ENCODE measurements around the gene AP1S3.

Gene AP1S3

DNA sequence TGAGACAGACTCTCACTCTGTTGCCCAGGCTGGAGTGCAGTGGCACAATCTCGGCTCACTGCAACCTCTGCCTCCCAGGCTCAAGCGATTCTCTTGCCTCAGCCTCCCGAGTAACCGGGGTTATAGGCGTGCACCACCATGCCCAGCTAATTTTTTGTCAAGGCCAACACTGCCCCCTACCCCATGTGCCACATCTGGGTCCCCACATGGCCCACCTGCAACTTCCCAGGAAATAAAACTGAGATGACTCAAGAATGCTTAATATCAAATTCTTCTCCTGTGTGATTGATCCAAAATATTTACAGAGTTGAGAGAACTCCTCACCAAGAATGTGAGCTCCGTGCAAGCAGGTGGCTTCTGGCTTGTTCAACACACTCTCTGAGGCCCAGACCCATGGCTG is 9.1 kb downstream of the AP1S3 start:
- TF ChIP-seq, protein P1, sequence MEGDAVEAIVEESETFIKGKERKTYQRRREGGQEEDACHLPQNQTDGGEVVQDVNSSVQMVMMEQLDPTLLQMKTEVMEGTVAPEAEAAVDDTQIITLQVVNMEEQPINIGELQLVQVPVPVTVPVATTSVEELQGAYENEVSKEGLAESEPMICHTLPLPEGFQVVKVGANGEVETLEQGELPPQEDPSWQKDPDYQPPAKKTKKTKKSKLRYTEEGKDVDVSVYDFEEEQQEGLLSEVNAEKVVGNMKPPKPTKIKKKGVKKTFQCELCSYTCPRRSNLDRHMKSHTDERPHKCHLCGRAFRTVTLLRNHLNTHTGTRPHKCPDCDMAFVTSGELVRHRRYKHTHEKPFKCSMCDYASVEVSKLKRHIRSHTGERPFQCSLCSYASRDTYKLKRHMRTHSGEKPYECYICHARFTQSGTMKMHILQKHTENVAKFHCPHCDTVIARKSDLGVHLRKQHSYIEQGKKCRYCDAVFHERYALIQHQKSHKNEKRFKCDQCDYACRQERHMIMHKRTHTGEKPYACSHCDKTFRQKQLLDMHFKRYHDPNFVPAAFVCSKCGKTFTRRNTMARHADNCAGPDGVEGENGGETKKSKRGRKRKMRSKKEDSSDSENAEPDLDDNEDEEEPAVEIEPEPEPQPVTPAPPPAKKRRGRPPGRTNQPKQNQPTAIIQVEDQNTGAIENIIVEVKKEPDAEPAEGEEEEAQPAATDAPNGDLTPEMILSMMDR (IDR thresholded peaks at IDR 0.05; ENCODE audit: low read depth, low read length) = no peak
- H3K4me1 ChIP-seq = no peaks in the 10 kb centered on the region
- no peak for DNase-seq
- no peaks in the 10 kb centered on the region for H3K27me3 ChIP-seq
- H3K4me3 ChIP-seq (ENCODE audit: low read depth, low read length) = no peak overlapping the region
- no peaks in the 10 kb centered on the region for H3K9me3 ChIP-seq
- no peaks in the 10 kb centered on the region for H3K36me3 ChIP-seq

DNA sequence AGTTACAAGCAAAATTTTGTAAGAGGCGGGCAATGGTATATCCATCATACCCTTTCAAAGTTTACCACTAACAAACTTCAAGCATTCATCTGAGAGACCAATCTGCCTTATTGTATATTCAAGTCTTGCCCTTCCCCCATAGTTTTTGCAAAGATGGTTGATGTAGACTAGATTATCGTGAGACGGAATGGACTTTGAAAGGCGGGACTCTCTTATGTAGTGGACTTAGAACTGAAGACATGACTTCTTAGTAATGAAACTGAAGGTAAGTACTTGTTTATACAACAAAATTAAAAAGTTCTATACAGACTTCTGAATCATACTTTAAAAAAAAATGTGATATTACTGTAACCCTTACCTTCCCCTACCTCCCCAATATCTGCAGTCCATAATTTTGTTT is 10.4 kb downstream of the AP1S3 start:
- Histone ChIP-seq H3K36me3 (no peaks in the 10 kb centered on the region), H3K4me1 (no peaks in the 10 kb centered on the region), H3K9me3 (no peaks in the 10 kb centered on the region), H3K4me3 (ENCODE audit: low read depth, low read length) (no peak overlapping the region), H3K27me3 (no peaks in the 10 kb centered on the region)
- TF ChIP-seq, protein P1 (IDR thresholded peaks at IDR 0.05; ENCODE audit: low read depth, low read length) = no peak
- no peak for DNase-seq

DNA sequence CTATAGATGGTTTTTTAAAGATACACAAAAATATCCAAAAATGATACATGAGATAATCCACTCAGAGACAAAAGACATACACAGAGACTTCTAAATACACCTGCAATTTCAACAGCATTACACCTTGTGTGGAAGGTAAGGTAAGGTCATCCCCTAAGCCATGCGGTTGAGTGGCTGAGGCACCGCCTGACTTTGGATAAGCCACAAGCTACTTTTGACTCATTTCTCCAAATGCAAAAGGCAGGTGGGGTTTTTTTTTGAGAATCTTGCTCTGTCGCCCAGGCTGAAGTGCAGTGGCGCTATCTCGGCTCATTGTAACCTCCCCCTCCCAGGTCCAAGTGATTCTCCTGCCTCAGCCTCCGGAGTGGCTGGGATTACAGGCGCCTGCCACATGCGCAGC is 13.1 kb downstream of the AP1S3 start:
- H3K36me3 ChIP-seq = no peaks in the 10 kb centered on the region
- no peaks in the 10 kb centered on the region for H3K9me3 ChIP-seq
- H3K27me3 ChIP-seq = no peaks in the 10 kb centered on the region
- no peak for DNase-seq
- H3K4me1 ChIP-seq = no peaks in the 10 kb centered on the region
- H3K4me3 ChIP-seq (ENCODE audit: low read depth, low read length) = no peak overlapping the region
- TF ChIP-seq, protein P1 (IDR thresholded peaks at IDR 0.05; ENCODE audit: low read depth, low read length) = no peak

DNA sequence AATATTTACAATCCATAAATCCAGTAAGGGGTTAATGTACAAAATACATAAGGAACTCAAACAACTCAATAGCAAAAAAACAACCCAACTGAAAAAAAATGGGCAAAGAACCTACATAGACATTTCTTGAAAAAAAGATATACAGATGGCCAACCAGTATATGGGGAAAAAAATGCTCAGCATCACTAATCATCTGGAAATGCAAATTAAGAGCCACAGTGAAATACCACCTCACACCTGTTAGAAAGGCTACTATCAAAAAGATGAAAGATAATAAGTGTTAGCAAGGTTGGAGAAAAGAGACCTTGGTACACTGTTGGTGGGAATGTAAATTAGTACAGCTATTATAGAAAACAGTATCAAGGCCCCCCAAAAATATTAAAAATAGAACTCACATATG is 14.6 kb downstream of the AP1S3 start:
- no peaks in the 10 kb centered on the region for H3K9me3 ChIP-seq
- no peak for DNase-seq
- H3K27me3 ChIP-seq = no peaks in the 10 kb centered on the region
- no peaks in the 10 kb centered on the region for H3K4me1 ChIP-seq
- no peaks in the 10 kb centered on the region for H3K36me3 ChIP-seq
- no peak overlapping the region for H3K4me3 ChIP-seq (ENCODE audit: low read depth, low read length)
- TF ChIP-seq, protein P1 (IDR thresholded peaks at IDR 0.05; ENCODE audit: low read depth, low read length) = no peak

DNA sequence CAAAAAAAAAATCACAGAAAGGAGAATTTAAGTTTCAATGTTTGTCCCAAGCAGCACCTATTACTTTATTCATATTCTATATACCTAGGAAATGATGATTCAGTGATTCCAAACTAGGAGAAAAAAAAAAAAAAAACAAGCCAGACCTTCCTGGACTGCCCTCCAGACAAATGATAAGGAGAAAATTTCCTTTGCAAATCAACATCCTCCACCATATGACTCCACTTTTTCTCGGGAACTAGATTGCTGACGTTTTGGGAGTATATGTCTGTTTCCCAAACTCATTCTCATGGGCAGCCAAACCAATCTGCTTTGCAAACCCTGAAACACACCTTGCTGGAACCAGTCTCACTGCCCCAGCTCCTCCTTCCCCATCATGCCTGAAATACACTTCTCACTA is 16.8 kb downstream of the AP1S3 start:
- H3K4me3 ChIP-seq (ENCODE audit: low read depth, low read length) = no peak overlapping the region
- no peak for DNase-seq
- H3K9me3 ChIP-seq = no peaks in the 10 kb centered on the region
- no peaks in the 10 kb centered on the region for H3K36me3 ChIP-seq
- H3K27me3 ChIP-seq = no peaks in the 10 kb centered on the region
- no peaks in the 10 kb centered on the region for H3K4me1 ChIP-seq
- TF ChIP-seq, protein P1 (IDR thresholded peaks at IDR 0.05; ENCODE audit: low read depth, low read length) = no peak

DNA sequence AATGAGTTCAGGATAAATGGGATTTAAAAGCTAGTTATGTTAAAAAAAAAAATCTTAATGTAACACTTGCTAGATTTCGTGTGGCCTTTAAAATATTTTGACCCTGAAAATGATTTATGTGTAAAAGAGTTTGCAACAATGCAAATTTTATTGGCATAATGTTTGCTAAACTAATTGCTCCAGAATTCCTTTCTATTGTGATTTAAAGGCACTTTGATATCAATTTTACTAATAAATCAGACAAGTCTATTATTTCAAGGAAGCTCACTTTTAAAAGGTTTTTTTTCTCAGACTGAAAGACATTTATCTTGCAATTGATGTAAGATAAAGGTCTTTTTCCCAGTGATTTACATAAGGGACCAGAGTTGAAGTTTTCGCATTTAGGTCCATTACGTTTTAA is 17.5 kb downstream of the AP1S3 start:
- Histone ChIP-seq H3K4me1 (peaks cover 3% of the 10 kb centered on the region), H3K4me3 (ENCODE audit: low read depth, low read length) (no peak overlapping the region), H3K9me3 (no peaks in the 10 kb centered on the region), H3K36me3 (no peaks in the 10 kb centered on the region), H3K27me3 (no peaks in the 10 kb centered on the region)
- no peak for DNase-seq
- TF ChIP-seq, protein P1 (IDR thresholded peaks at IDR 0.05; ENCODE audit: low read depth, low read length) = no peak
